Calu3 (cell line): ENCODE data around the gene SLC6A2. TPM values are rescaled to one million over a fixed set of nuclear protein-coding genes. Genes with fewer than 3 reads are reported as not detected.

Experiments
- BruUV-seq: library from RNA; stranded (reverse); fragments of 400-500 nt; replicated peaks from 2 replicates; lab custom pipeline; 2021; lab: Mats Ljungman, UMichigan
- CTCF ChIA-PET: fragments of 300-600 bp; sonication (Branson Sonifier 250); formaldehyde crosslinking; loops from one replicate; lab custom pipeline; 2022; ENCODE audit warnings: antibody characterized with exemption; lab: Charles Lee
- DNase-seq: peaks from one replicate; pipeline ENCODE4 v3.0.0; 2022
- H3K27ac Mint-ChIP-seq: one replicate; pipeline ENCODE4 v1.8.0; 2022; ENCODE audit warnings: mixed read lengths; ENCODE audit not compliant: unreplicated experiment
- H3K27me3 Mint-ChIP-seq: one replicate; pipeline ENCODE4 v1.8.0; 2022; ENCODE audit warnings: mixed read lengths; ENCODE audit not compliant: unreplicated experiment
- H3K36me3 Mint-ChIP-seq: one replicate; pipeline ENCODE4 v1.8.0; 2022; ENCODE audit warnings: mild to moderate bottlenecking, moderate library complexity, mixed read lengths; ENCODE audit not compliant: insufficient read depth, unreplicated experiment
- H3K4me1 Mint-ChIP-seq: one replicate; pipeline ENCODE4 v1.8.0; 2022; ENCODE audit warnings: mild to moderate bottlenecking, low read depth, mixed read lengths; ENCODE audit not compliant: unreplicated experiment
- H3K4me3 Mint-ChIP-seq: one replicate; pipeline ENCODE4 v1.8.0; 2022; ENCODE audit warnings: mild to moderate bottlenecking, low read depth, moderate library complexity, mixed read lengths; ENCODE audit not compliant: unreplicated experiment
- H3K9me3 Mint-ChIP-seq: one replicate; pipeline ENCODE4 v1.8.0; 2022; ENCODE audit warnings: low read depth, mixed read lengths; ENCODE audit not compliant: unreplicated experiment
- CTCF ChIP-seq: fragments of 200-600 bp; IDR thresholded peaks from one replicate; pipeline ENCODE4 v1.8.0; 2022; ENCODE audit warnings: antibody characterized with exemption; ENCODE audit not compliant: unreplicated experiment
- intact Hi-C: fragments of 100-400 bp; cut with micrococcal nuclease; formaldehyde crosslinking; loops from one replicate; pipeline ENCODE4 v1.10.0; 2022; ENCODE audit not compliant: unreplicated experiment
- total RNA-seq: library from RNA; stranded (reverse); gene quantifications from 2 replicates; pipeline ENCODE4 v1.2.3, GENCODE V29; 2022

Gene SLC6A2
- total RNA-seq, 1 experiment from 2014 or later = not detected

DNA sequence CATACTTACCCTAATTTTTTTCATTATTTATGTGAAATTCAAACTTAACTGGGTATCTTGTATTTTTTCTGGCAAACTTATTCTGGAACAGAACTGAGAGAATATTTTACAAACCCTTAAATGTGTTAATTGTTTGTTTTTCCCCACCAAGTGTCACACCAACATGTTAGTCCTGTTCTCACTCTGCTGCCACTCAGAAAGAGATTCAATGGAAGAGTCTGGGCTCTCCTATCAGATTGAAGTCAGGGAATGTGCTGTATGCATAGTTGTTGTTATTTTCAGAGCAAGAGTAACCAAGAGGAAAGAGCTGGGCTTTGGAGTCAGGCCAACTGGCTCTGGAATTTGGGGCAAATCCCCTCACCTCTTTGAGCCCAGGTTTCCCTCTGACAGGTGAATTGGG, 43.2 kb downstream of the SLC6A2 start:
- CTCF ChIA-PET = no interaction called here
- H3K36me3 Mint-ChIP-seq = no peaks in the 10 kb centered on the region
- no peak for TF ChIP-seq CTCF
- H3K27me3 Mint-ChIP-seq = peaks cover 53% of the 10 kb centered on the region
- no peak overlapping the region for H3K4me3 Mint-ChIP-seq
- no peak overlapping the region for H3K27ac Mint-ChIP-seq
- H3K4me1 Mint-ChIP-seq = no peaks in the 10 kb centered on the region
- no peak for DNase-seq
- no peaks in the 10 kb centered on the region for H3K9me3 Mint-ChIP-seq
- BruUV-seq = no TSS peak
- intact Hi-C loops = no loop called here

DNA sequence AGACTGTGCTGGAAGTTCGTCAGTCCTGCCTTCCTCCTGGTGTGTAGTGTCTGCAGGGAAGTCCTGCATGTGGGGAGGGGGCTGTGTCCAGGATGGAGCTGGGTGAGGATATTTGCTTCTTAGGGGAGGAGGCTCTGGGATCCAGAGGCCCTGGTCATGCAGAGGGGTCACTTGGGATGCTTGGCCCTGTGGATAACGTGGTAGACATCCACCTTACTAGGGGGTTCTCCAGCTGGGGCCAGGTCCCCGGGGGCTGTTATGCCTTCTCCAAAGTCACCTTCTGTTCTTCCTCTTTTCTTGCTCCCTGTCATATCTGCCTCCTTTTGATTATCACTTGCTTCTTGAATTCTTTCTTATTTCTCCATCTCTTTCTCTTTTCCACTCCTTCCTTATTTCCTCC, 43.8 kb downstream of the SLC6A2 start:
- CTCF ChIA-PET = no interaction called here
- BruUV-seq = no TSS peak

GRCh38 chr16:55700067-55700466, 44.3 kb downstream of the SLC6A2 start:
- no peaks in the 10 kb centered on the region for H3K4me1 Mint-ChIP-seq
- DNase-seq = no peak
- CTCF ChIA-PET = no interaction called here
- TF ChIP-seq CTCF = no peak
- no peak overlapping the region for H3K4me3 Mint-ChIP-seq
- H3K27ac Mint-ChIP-seq = no peak overlapping the region
- peaks cover 44% of the 10 kb centered on the region for H3K27me3 Mint-ChIP-seq
- no TSS peak for BruUV-seq
- intact Hi-C loops = loop anchor here (5.0 kb wide), 1 partner anchor 53 kb away; no protein-coding TSS in a partner anchor
- no peaks in the 10 kb centered on the region for H3K36me3 Mint-ChIP-seq
- no peaks in the 10 kb centered on the region for H3K9me3 Mint-ChIP-seq

More for the DNA sequence above, 43.8 kb downstream of the SLC6A2 start:
- Mint-ChIP-seq H3K9me3 (no peaks in the 10 kb centered on the region), H3K36me3 (no peaks in the 10 kb centered on the region), H3K27me3 (peaks cover 46% of the 10 kb centered on the region), H3K27ac (no peak overlapping the region), H3K4me3 (no peak overlapping the region), H3K4me1 (no peaks in the 10 kb centered on the region)
- no peak for DNase-seq
- TF ChIP-seq CTCF = no peak
- intact Hi-C loops = loop anchor here (5.0 kb wide), 1 partner anchor 52 kb away; no protein-coding TSS in a partner anchor

DNA sequence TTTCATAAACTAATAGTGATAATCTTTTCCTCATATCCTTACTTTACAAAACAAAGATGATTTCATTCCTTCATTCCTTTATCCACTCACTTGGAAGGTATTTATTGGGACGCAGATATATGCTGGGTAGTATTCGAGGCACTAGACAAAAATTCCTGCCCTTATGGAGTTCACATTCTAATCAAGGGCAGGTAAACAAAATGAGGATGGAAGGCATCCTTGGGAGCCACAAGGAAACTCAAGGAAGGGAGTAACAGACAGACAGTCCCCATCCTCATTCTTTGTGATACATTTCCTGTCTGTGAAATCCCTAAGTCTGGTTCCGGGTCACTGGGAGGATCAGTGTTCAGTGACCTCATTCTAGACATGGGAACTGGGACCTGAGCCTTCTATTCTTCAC, 45.2 kb downstream of the SLC6A2 start:
- Mint-ChIP-seq H3K4me3 (no peak overlapping the region), H3K27ac (no peak overlapping the region), H3K4me1 (no peaks in the 10 kb centered on the region), H3K36me3 (no peaks in the 10 kb centered on the region), H3K9me3 (no peaks in the 10 kb centered on the region), H3K27me3 (peaks cover 50% of the 10 kb centered on the region)
- BruUV-seq = no TSS peak
- TF ChIP-seq CTCF = no peak
- DNase-seq = no peak
- intact Hi-C loops = loop anchor here (5.0 kb wide), 1 partner anchor 54 kb away; no protein-coding TSS in a partner anchor
- CTCF ChIA-PET = interaction anchor here (0.7 to 1.1 kb wide), 4 partner anchors 157 to 236 kb away, joined by 3 to 13 read pairs (median 4); no protein-coding TSS in a partner anchor
